Peyer's patch (tissue), 4 donors: Measurements from ENCODE around the gene NCOA7. TPM values are rescaled to one million over a fixed set of nuclear protein-coding genes. Genes with fewer than 3 reads are reported as not detected.

ENCODE experiments used
- DNase-seq, 3 donors: peaks; one replicate each; pipeline ENCODE4 v3.0.0-alpha.2; 2017 to 2019
- H3K27ac ChIP-seq, 4 donors: fragments of 200-600 bp; sonication (generic); one replicate each; pipeline ENCODE4 v1.5.1; 2016 to 2019
- H3K27me3 ChIP-seq, 2 donors: fragments of 200-600 bp; sonication (generic); one replicate each; pipeline ENCODE4 v1.5.1; 2019
- H3K36me3 ChIP-seq, 3 donors: fragments of 200-600 bp; sonication (generic); one replicate each; pipeline ENCODE4 v1.5.1; 2016 to 2019
- H3K4me1 ChIP-seq, 4 donors: fragments of 200-600 bp; sonication (generic); one replicate each; pipeline ENCODE4 v1.5.1; 2016 to 2019
- H3K4me3 ChIP-seq, 4 donors: fragments of 200-600 bp; sonication (generic); 1 replicate in 3 of 4; 2 replicates in 1 of 4; pipeline ENCODE4 v1.5.1; 2016 to 2019; ENCODE audit warnings: mild to moderate bottlenecking in 1 of 4
- H3K9me3 ChIP-seq, 4 donors: fragments of 200-600 bp; sonication (generic); one replicate each; pipeline ENCODE4 v1.5.1; 2016 to 2019; ENCODE audit warnings: mild to moderate bottlenecking in 1 of 4
- POLR2A ChIP-seq, 2 donors: fragments of 450-650 bp; IDR thresholded peaks; one replicate each; pipeline ENCODE4 v1.5.1; 2017; ENCODE audit warnings: antibody characterized with exemption in 2 of 2, mild to moderate bottlenecking in 2 of 2, moderate library complexity in 2 of 2
- total RNA-seq, 4 donors: library from RNA; depleted of rRNA; stranded (reverse); fragments of >200 nt; gene quantifications; one replicate each; pipeline ENCODE4 v1.1.0, GENCODE V29; 2016
- TF ChIP-seq, protein P1 (sequence below), 6 experiments: fragments of 450-650 bp in 4 of 6; fragments of 200-600 bp in 2 of 6; sonication (generic) in 1 of 6; IDR thresholded peaks; one replicate each; pipeline ENCODE4 v1.5.1; 2017 to 2019; ENCODE audit warnings: antibody characterized with exemption in 6 of 6, mild to moderate bottlenecking in 3 of 6, moderate library complexity in 1 of 6

Gene NCOA7
- total RNA-seq, 4 donors from 2014 or later, result 15.4 to 80.9 (median 27.7) TPM

DNA sequence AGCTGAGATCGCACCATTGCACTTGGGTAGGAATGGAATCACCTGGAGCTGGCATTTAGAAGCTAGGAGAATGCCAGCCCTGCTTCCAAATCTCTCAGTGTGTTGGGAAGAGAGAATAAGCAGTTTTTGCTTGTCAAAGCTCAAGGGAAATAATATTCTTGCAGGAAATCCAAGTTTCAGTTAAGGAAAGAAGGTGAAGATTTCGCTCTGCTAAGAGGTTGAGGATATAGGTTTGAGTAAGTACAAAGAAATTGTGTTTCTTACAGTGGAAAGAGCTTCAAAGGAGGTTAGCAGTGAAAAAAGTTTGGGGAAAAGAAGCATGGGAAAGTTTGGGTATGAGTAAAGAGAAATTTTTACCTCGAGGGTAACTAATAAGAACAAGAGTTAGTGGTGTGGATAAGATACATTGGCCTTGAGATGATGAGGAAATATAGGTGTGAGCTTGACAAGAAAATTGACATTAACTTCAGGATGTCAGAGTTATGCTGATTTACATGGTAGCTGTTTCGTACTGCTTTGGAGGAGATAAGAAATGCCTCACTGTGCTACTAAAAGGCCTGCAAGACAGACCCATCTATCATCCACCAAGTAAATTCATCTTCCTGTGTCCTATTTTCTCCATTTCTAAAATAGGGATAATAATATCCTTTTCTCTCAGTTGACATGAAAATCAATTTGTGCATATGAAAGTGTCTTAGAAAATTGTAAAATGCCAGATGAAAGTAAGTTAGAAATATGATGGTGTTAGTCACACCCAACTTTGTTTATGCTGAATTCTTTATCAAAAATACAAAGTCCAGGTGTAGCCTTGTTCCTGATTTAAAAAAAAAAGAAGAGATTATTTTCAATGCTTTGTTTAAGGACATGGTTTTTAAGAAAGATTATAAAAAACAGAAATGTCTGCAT is 153.0 kb downstream of the NCOA7 start:
- Histone ChIP-seq H3K4me1 (peaks cover 0 to 42% (median 8%) of the 10 kb centered on the region in 4 donors), H3K27ac (peak overlapping the region in 3 of 4 donors; percentile 50 to 92 (median 85)), H3K9me3 (no peaks in the 10 kb centered on the region), H3K36me3 (no peaks in the 10 kb centered on the region), H3K4me3 (no peak overlapping the region), H3K27me3 (no peaks in the 10 kb centered on the region)
- DNase-seq, result no peak
- TF ChIP-seq, protein P1, sequence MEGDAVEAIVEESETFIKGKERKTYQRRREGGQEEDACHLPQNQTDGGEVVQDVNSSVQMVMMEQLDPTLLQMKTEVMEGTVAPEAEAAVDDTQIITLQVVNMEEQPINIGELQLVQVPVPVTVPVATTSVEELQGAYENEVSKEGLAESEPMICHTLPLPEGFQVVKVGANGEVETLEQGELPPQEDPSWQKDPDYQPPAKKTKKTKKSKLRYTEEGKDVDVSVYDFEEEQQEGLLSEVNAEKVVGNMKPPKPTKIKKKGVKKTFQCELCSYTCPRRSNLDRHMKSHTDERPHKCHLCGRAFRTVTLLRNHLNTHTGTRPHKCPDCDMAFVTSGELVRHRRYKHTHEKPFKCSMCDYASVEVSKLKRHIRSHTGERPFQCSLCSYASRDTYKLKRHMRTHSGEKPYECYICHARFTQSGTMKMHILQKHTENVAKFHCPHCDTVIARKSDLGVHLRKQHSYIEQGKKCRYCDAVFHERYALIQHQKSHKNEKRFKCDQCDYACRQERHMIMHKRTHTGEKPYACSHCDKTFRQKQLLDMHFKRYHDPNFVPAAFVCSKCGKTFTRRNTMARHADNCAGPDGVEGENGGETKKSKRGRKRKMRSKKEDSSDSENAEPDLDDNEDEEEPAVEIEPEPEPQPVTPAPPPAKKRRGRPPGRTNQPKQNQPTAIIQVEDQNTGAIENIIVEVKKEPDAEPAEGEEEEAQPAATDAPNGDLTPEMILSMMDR (IDR thresholded peaks at IDR 0.05), result no peak
- TF ChIP-seq POLR2A (IDR thresholded peaks at IDR 0.05), result no peak

DNA sequence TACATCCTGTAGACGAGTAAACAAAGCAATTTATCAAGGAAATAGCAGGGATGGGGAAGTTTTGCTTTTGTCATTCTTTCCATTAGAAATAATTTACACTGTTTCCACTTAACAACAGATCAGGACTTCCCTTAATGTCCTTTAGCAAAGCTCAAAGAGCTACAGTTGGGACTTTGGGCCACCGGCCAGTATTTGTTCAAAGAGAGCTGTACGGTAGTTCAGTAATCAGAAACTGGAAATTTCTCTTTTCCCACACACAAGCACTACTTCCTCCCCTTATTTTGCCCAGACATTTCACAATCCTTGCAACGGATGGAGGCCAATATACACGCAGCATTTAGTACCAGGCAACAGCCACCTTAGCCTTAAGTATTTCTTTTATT is 153.7 kb downstream of the NCOA7 start:
- TF ChIP-seq POLR2A (IDR thresholded peaks at IDR 0.05), result no peak
- TF ChIP-seq, protein P1 (IDR thresholded peaks at IDR 0.05), result no peak
- Histone ChIP-seq H3K4me3 (no peak overlapping the region), H3K27ac (peak overlapping the region in 3 of 4 donors; percentile 50 to 92 (median 85)), H3K27me3 (no peaks in the 10 kb centered on the region), H3K36me3 (no peaks in the 10 kb centered on the region), H3K9me3 (no peaks in the 10 kb centered on the region), H3K4me1 (peaks cover 0 to 42% (median 8%) of the 10 kb centered on the region in 4 donors)
- DNase-seq, result peak in 2 of 3 donors; percentile 55 to 82

DNA sequence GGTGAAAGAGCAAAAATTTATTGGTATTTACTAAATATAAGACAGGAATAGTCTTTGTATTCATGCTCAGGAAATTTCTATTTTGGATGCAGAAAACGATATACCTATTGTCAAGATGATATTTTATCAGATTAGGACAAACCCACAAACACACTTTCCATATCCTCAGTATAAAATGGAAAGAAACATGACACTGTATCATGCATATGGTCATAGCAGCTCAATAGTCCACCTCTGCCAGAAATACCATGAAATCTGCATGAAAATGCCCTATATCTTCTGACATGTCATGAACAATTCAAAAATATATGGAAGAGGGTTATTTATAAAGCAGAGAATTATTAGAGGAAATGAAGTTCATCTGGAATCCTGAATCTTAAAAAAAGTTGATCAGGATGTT is 154.1 kb downstream of the NCOA7 start:
- TF ChIP-seq POLR2A (IDR thresholded peaks at IDR 0.05), result no peak
- DNase-seq, result no peak
- H3K9me3 ChIP-seq, result no peaks in the 10 kb centered on the region
- H3K4me1 ChIP-seq, result peaks cover 0 to 42% (median 8%) of the 10 kb centered on the region in 4 donors
- no peaks in the 10 kb centered on the region for H3K36me3 ChIP-seq
- peak overlapping the region in 3 of 4 donors; percentile 50 to 92 (median 85) for H3K27ac ChIP-seq
- H3K27me3 ChIP-seq, result no peaks in the 10 kb centered on the region
- no peak overlapping the region for H3K4me3 ChIP-seq

DNA sequence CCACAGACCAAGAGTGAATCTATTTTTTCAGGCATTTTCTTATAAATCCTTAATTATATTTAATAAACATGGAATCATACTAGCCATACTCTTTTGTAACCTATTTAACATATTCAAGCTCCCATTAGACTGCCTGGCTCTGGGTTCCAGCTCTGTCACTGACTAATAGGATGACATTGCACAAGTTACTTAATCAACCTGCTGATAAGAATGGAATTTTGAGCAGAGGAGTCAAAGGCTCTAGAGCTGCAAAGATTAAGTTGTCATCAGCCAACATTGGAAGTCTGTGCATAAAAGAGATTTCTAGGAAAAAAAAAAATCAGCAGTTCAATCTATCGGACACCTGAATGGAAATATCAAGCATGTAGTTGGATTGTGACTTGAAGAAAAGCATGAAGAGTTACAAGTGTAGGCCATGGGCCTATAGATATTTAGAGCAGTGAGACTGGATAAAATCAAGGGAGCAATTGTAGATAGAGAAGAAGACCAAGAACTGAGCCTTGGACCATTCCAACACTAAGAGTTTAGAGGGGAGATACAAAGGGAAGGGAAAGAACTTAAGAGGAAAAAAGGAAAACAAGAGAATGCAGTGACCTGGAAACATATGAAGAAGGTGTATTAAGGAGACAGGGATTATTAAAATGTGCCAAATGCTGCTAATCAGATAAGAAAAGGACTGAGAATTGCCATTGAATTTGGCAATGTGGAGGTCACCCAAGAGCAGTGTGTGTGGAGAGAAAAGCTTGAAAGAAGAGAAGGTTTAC is 154.8 kb downstream of the NCOA7 start:
- no peak for TF ChIP-seq POLR2A (IDR thresholded peaks at IDR 0.05)
- TF ChIP-seq, protein P1 (IDR thresholded peaks at IDR 0.05), result no peak
- Histone ChIP-seq H3K27ac (peak overlapping the region; percentile 50 to 92 (median 69)), H3K9me3 (no peaks in the 10 kb centered on the region), H3K27me3 (no peaks in the 10 kb centered on the region), H3K4me1 (peaks cover 0 to 42% (median 8%) of the 10 kb centered on the region in 4 donors), H3K36me3 (no peaks in the 10 kb centered on the region), H3K4me3 (no peak overlapping the region)
- DNase-seq, result no peak

DNA sequence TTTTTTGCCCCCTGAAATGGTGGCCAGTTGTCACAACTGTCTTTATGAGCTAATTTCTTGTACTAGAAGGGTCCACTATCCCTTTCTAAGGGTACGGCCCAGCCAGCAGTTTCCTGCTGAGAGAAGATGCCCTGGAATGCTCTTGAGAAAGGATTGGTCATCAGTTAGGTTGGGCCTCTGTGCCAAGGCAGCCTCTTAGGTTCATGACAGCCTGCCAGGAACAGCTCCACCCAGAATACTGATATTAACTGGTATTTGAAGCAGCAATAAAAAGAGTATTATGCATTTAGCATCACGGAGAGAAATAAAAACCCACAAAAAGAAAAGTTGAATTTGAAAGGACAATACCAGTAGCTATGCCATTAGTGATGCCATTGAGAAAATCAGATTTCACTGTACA is 156.9 kb downstream of the NCOA7 start:
- Histone ChIP-seq H3K27me3 (no peaks in the 10 kb centered on the region), H3K4me1 (peaks cover 0 to 38% (median 8%) of the 10 kb centered on the region in 4 donors), H3K9me3 (no peaks in the 10 kb centered on the region), H3K27ac (peak overlapping the region in 1 of 4 donors; percentile 8), H3K36me3 (no peaks in the 10 kb centered on the region), H3K4me3 (no peak overlapping the region)
- TF ChIP-seq, protein P1 (IDR thresholded peaks at IDR 0.05), result no peak
- TF ChIP-seq POLR2A (IDR thresholded peaks at IDR 0.05), result no peak
- peak in 1 of 3 donors; percentile 72 for DNase-seq
